ENCODE measurements around the gene DUOXA2.

Gene DUOXA2

DNA sequence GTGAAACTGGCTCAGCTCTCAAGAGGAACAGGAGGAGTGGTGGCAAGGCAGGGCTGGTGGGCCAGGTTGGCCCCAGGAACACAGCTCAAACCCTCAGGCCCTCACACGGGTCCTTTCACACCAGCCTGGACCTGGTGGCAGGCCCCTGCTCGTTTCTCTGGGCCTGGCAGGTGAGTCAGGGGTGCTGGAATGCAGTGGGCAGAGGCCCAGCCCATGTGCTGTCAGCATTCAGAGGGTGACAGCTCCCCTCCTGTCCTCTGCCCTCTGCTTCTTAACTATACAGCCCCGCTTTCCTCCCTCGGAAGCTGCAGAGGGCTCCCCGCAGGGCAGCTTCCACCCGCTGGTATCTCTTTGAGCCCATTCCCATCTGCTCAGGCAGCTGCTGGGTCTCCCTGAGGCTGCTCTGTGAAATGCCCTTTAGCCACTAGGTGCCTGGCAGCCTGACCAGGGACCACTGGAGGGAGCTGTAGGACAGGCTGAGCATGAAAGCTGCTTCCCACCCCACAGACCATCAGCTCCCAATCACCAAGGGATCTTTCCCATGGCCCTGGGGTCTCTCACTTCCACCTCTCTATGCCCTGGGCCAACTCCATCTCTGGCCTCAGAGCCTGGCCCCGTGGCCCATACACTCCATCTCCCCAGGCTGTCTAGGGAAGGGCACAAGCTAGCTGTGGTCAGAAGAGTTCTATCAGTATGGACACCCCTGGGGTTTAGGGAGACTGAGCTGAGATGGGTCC, 48.8 kb downstream of the DUOXA2 start:
- peak; percentile 33 for DNase-seq (ENCODE audit: low read depth)

GRCh38 chr15:45163508-45163856, 49.4 kb downstream of the DUOXA2 start:
- DNase-seq (ENCODE audit: low read depth) = no peak

DNA sequence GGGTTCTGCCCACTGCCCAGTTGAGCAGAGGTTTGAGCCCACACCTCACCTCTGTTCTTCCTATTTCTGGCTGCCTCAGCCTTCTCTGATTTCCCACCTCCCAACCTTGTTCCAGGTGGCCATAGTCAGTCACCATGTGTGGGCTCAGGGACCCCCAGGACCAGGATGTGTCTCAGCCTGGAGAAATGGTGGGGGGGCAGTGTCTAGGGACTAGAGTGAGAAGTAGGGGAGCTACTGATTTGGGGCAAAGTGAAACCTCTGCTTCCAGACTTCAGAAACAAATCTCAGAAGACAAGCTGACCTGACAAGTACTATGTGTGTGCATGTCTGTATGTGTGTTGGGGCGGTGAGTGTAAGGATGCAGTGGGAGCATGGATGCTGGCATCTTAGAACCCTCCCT, 50.8 kb downstream of the DUOXA2 start:
- DNase-seq (ENCODE audit: low read depth) = no peak

DNA sequence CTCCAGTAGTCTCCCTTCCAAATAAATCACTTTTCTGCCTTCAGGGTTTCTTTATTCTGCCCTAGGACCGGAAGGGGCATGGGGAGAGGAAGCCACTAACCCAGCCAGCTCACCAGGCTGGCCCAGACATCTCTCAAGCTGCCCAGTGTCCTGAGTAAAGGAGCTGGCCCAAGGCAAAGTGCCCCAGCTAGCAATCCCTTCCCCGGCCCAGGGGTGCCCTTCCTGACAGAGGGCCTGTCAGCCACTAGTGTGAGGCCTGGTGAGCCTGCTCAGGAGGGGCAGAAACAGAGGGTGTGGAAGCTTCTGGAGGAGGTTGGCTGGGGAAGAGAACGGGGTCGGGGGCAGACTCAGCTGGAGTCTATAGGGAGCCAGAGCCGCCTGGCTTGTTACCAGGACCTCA, 51.4 kb downstream of the DUOXA2 start:
- DNase-seq (ENCODE audit: low read depth) = no peak

GRCh38 chr15:45166834-45167630, 52.9 kb downstream of the DUOXA2 start:
- DNase-seq (ENCODE audit: low read depth) = peak; percentile 68

- no peak for DNase-seq (ENCODE audit: low read depth)
Observed at GRCh38 chr15:45167631-45168205, 53.6 kb downstream of the DUOXA2 start.
